Measurements from ENCODE around the gene TPPP2. TPM values are rescaled to one million over a fixed set of nuclear protein-coding genes. Genes with fewer than 3 reads are reported as not detected.

TPPP2 gene
- total and polyA plus RNA-seq, 9 of the 15 experiments (the other 6 are each of a cell fraction or from before 2014, with no cell fraction given) = 0.18 TPM; not detected in 8

GRCh38 chr14:20989787-20990600 is 40.0 kb upstream of the TPPP2 start, which contains the start of gene METTL17 (continued):
- TF ChIP-seq ZNF512 (tag; IDR thresholded peaks at IDR 0.05) (no peak), ZFP36 (IDR thresholded peaks at IDR 0.05; ENCODE audit: low read depth, low read length, partially characterized antibody) (no peak), ZKSCAN3 (CRISPR knock-in tag; IDR thresholded peaks at IDR 0.05) (no peak), NFRKB (IDR thresholded peaks at IDR 0.05; ENCODE audit: low read depth) (peak; percentile 80), KLF1 (tag; IDR thresholded peaks at IDR 0.05) (no peak), TAF1 (IDR thresholded peaks at IDR 0.05; ENCODE audit: control insufficient read depth, extremely low read depth, insufficient read depth, low read length, severe bottlenecking) (peak; percentile 40), SIN3B (IDR thresholded peaks at IDR 0.05; ENCODE audit: low read depth) (peak; percentile 94), MCM5 (IDR thresholded peaks at IDR 0.05; ENCODE audit: low read depth) (no peak), MIER1 (IDR thresholded peaks at IDR 0.05; ENCODE audit: low read depth) (no peak), WHSC1 (IDR thresholded peaks at IDR 0.05; ENCODE audit: low read length) (no peak), HSF4 (CRISPR knock-in tag; IDR thresholded peaks at IDR 0.05; ENCODE audit: borderline replicate concordance) (no peak), SRSF9 (IDR thresholded peaks at IDR 0.05; ENCODE audit: borderline replicate concordance, low read depth, low read length) (no peak), ZNF212 (CRISPR knock-in tag; IDR thresholded peaks at IDR 0.05) (no peak), ZNF76 (CRISPR knock-in tag; IDR thresholded peaks at IDR 0.05; ENCODE audit: borderline replicate concordance) (no peak), RFX5 (IDR thresholded peaks at IDR 0.05; ENCODE audit: low read depth, low read length) (no peak), XRCC5 (IDR thresholded peaks at IDR 0.05; ENCODE audit: low read depth, low read length) (peak; percentile 18; the same call in 1 of the 2 replicates), NR0B1 (IDR thresholded peaks at IDR 0.05; ENCODE audit: partially characterized antibody) (no peak), ARID1B (IDR thresholded peaks at IDR 0.05) (no peak), ZSCAN29 (IDR thresholded peaks at IDR 0.05) (no peak; the same call in 1 of the 2 replicates), ZNF146 (CRISPR knock-in tag; IDR thresholded peaks at IDR 0.05; ENCODE audit: unreplicated experiment) (no peak), SP1 (CRISPR knock-in tag; IDR thresholded peaks at IDR 0.05) (no peak)
- TF ChIP-seq, protein P1, sequence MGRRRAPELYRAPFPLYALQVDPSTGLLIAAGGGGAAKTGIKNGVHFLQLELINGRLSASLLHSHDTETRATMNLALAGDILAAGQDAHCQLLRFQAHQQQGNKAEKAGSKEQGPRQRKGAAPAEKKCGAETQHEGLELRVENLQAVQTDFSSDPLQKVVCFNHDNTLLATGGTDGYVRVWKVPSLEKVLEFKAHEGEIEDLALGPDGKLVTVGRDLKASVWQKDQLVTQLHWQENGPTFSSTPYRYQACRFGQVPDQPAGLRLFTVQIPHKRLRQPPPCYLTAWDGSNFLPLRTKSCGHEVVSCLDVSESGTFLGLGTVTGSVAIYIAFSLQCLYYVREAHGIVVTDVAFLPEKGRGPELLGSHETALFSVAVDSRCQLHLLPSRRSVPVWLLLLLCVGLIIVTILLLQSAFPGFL (CRISPR knock-in tag; IDR thresholded peaks at IDR 0.05) = 0 out of 2 replicates have a peak, but pooled peaks have one; percentile 47

All from K562 (cell line).